Measurements from ENCODE around the gene PRDM10.

The PRDM10 gene

DNA sequence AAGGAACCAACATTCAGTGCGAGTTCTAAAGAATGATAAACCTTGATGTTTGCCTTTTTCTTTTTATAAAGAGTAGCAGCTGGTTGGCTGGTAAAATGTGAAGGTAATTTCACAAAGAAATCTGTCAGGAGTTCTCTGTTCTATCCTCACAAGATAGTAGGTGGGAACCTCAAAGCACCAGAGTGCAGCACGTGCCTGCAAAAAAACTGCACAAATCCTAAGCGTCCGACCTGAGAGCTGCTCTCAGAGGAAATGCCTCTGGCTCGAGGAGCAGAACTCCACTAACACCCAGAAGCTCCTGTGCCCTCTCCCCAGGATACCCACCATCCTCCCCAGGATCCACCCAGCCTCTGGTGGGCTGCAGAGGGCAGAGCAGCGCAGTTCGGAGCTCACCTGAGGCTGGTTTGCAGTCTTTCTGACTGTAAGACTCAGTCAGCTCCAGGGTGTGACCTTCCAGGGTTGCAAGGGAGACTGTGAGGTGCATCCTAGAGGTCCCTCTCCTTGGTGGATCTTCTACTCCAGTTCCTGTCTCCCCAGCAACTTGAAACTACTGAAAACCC, 23.5 kb downstream of the PRDM10 start:
- no peak overlapping the region for H3K27ac ChIP-seq
- no peak for DNase-seq
- no peaks in the 10 kb centered on the region for H3K36me3 ChIP-seq (replicated peaks)
- in situ Hi-C loops (cut with HindIII; ENCODE audit: low pct_ligation_motif_present, low sequenced_read_pairs) = no loop called here
- no peaks in the 10 kb centered on the region for H3K27me3 ChIP-seq (replicated peaks)
- no peak overlapping the region for H3K4me3 ChIP-seq (ENCODE audit: low read depth, low read length)
- TF ChIP-seq, protein P1, sequence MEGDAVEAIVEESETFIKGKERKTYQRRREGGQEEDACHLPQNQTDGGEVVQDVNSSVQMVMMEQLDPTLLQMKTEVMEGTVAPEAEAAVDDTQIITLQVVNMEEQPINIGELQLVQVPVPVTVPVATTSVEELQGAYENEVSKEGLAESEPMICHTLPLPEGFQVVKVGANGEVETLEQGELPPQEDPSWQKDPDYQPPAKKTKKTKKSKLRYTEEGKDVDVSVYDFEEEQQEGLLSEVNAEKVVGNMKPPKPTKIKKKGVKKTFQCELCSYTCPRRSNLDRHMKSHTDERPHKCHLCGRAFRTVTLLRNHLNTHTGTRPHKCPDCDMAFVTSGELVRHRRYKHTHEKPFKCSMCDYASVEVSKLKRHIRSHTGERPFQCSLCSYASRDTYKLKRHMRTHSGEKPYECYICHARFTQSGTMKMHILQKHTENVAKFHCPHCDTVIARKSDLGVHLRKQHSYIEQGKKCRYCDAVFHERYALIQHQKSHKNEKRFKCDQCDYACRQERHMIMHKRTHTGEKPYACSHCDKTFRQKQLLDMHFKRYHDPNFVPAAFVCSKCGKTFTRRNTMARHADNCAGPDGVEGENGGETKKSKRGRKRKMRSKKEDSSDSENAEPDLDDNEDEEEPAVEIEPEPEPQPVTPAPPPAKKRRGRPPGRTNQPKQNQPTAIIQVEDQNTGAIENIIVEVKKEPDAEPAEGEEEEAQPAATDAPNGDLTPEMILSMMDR (IDR thresholded peaks at IDR 0.05; ENCODE audit: low read depth, low read length, missing control alignments) = no peak

DNA sequence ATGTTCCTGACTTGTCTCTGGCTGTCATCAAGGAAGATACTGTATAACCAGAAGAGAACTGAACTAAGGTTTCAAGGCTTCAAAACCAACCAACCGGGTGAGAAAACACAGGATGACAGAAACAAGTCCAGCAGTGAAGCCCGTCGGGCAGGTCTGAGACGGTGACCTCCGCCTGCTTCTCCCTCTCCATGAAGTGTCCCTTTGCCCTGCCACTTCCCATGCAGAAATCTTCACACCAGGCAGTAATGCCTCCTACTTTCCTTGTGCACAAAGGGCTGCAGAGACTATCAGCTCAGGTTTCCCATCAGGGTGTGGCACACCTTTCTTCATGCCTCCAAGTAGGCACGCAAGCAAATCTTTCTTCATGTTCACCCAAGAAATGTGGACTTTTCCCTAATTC, 24.2 kb downstream of the PRDM10 start:
- no peak overlapping the region for H3K4me3 ChIP-seq (ENCODE audit: low read depth, low read length)
- in situ Hi-C loops (cut with HindIII; ENCODE audit: low pct_ligation_motif_present, low sequenced_read_pairs) = no loop called here
- H3K36me3 ChIP-seq (replicated peaks) = no peaks in the 10 kb centered on the region
- no peak for DNase-seq
- TF ChIP-seq, protein P1 (IDR thresholded peaks at IDR 0.05; ENCODE audit: low read depth, low read length, missing control alignments) = no peak
- H3K27ac ChIP-seq = no peak overlapping the region
- H3K27me3 ChIP-seq (replicated peaks) = no peaks in the 10 kb centered on the region

DNA sequence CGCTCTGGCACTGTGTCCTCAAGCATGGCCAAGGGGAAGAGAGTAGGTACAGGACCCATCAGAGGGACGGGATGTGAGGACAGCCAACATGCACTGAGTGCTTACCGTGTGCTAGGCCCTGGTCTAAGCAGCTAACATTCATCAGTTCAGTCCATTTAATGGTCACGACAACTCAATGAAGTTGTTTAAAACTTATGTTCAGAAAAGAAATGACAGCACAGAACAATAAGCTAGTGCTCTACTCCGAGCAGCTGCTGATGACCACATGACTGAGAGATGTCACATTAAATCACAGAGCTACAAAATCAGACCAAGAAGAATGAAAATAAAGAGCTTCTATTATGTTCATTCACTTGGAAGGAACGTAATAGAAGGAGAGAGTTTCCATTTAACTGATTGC, 26.3 kb downstream of the PRDM10 start:
- TF ChIP-seq, protein P1 (IDR thresholded peaks at IDR 0.05; ENCODE audit: low read depth, low read length, missing control alignments) = no peak

DNA sequence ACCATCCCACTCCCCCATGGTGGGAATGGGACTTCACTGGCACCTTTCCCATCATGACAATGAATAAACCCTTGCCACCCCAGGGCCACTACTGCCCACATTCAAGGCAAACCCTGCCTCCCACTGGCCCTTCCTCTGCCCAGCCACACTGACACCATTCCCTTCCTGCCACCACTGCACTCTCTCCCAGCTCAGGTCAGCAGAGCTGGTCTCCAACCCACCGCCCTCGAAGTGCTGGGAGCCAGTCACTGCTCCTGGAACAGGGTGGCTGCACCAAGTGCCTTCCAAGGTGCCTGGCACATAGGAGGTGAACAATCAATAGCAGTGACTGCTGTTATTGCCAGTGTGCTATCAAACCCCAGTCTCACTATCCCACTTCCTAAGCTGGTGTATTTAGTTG, 27.1 kb downstream of the PRDM10 start:
- Histone ChIP-seq H3K27ac (no peak overlapping the region), H3K36me3 (replicated peaks) (no peaks in the 10 kb centered on the region), H3K4me3 (ENCODE audit: low read depth, low read length) (no peak overlapping the region), H3K27me3 (replicated peaks) (no peaks in the 10 kb centered on the region)
- TF ChIP-seq, protein P1 (IDR thresholded peaks at IDR 0.05; ENCODE audit: low read depth, low read length, missing control alignments) = no peak
- no peak for DNase-seq
- in situ Hi-C loops (cut with HindIII; ENCODE audit: low pct_ligation_motif_present, low sequenced_read_pairs) = no loop called here

More for the DNA sequence above, 26.3 kb downstream of the PRDM10 start:
- no peak overlapping the region for H3K27ac ChIP-seq
- no peak for DNase-seq
- in situ Hi-C loops (cut with HindIII; ENCODE audit: low pct_ligation_motif_present, low sequenced_read_pairs) = no loop called here
- H3K27me3 ChIP-seq (replicated peaks) = no peaks in the 10 kb centered on the region
- H3K4me3 ChIP-seq (ENCODE audit: low read depth, low read length) = no peak overlapping the region
- H3K36me3 ChIP-seq (replicated peaks) = no peaks in the 10 kb centered on the region

- in situ Hi-C loops (cut with HindIII; ENCODE audit: low pct_ligation_motif_present, low sequenced_read_pairs) = no loop called here
Observed at GRCh38 chr11:129974672-129975071, 28.0 kb downstream of the PRDM10 start.

More at GRCh38 chr11:129974672-129975071, 28.0 kb downstream of the PRDM10 start:
- DNase-seq = no peak
- TF ChIP-seq, protein P1 (IDR thresholded peaks at IDR 0.05; ENCODE audit: low read depth, low read length, missing control alignments) = no peak
- Histone ChIP-seq H3K27ac (no peak overlapping the region), H3K36me3 (replicated peaks) (no peaks in the 10 kb centered on the region), H3K27me3 (replicated peaks) (no peaks in the 10 kb centered on the region), H3K4me3 (ENCODE audit: low read depth, low read length) (no peak overlapping the region)

All from brain microvascular endothelial cell (primary cell).